Smooth muscle cell (in vitro differentiated cells): ENCODE measurements around the gene KIAA0232. TPM values are rescaled to one million over a fixed set of nuclear protein-coding genes. Genes with fewer than 3 reads are reported as not detected.
A peak's percentile ranks its signal among the peaks of the same experiment; 100 is the strongest.
"Not testable (repeated sequence)": the region's sequence is repeated elsewhere in the genome, so short reads cannot be mapped to it uniquely, and the experiment has no call there.

Experiments used
- DNase-seq: peaks from one replicate; lab custom pipeline; 2025; ENCODE audit not compliant: unreplicated experiment; lab: John Stamatoyannopoulos, UW
- H2AFZ ChIP-seq: fragments of 200-600 bp; sonication (generic); 2 replicates; pipeline ENCODE4 v1.6.0; 2016; ENCODE audit warnings: antibody characterized with exemption, low read depth, mild to moderate bottlenecking
- H3F3A ChIP-seq: fragments of 200-600 bp; sonication (generic); 2 replicates; pipeline ENCODE4 v1.6.0; 2017; ENCODE audit warnings: antibody characterized with exemption, low read depth
- H3K27ac ChIP-seq: fragments of 200-600 bp; sonication (generic); 2 replicates; pipeline ENCODE4 v1.5.1; 2016; ENCODE audit warnings: low read depth, mild to moderate bottlenecking
- H3K27me3 ChIP-seq: fragments of 200-600 bp; sonication (generic); 2 replicates; pipeline ENCODE4 v1.6.1; 2016; ENCODE audit warnings: low read depth, mild to moderate bottlenecking
- H3K36me3 ChIP-seq: fragments of 200-600 bp; sonication (generic); 2 replicates; pipeline ENCODE4 v1.5.1; 2016; ENCODE audit warnings: low read depth
- H3K4me1 ChIP-seq: fragments of 200-600 bp; sonication (generic); 2 replicates; pipeline ENCODE4 v1.5.1; 2016; ENCODE audit warnings: low read depth
- H3K4me2 ChIP-seq: fragments of 200-600 bp; sonication (generic); 2 replicates; pipeline ENCODE4 v1.6.0; 2016; ENCODE audit warnings: mild to moderate bottlenecking
- H3K4me3 ChIP-seq: fragments of 200-600 bp; sonication (generic); 2 replicates; pipeline ENCODE4 v1.5.1; 2016; ENCODE audit warnings: mild to moderate bottlenecking
- H3K79me2 ChIP-seq: fragments of 200-600 bp; sonication (generic); 2 replicates; pipeline ENCODE4 v1.6.0; 2016; ENCODE audit warnings: low read depth, mild to moderate bottlenecking
- H3K9ac ChIP-seq: fragments of 200-600 bp; sonication (generic); 2 replicates; pipeline ENCODE4 v1.6.0; 2016; ENCODE audit warnings: low read depth
- H3K9me3 ChIP-seq: fragments of 200-600 bp; sonication (generic); replicated peaks from 2 replicates; pipeline ENCODE4 v1.5.1; 2016; ENCODE audit warnings: low read depth
- H4K20me1 ChIP-seq: fragments of 200-600 bp; sonication (generic); 2 replicates; pipeline ENCODE4 v1.6.0; 2016; ENCODE audit warnings: low read depth
- WGBS: methylation state at CpG from one replicate; pipeline ENCODE4 v1.1.7; 2016; ENCODE audit warnings: low lambda C conversion rate; 5-methylcytosine and 5-hydroxymethylcytosine counted together
- polyA plus RNA-seq: library from polyadenylated mRNA; unstranded; fragments of >200 nt; fragmentation: Nextera tagmentation; extraction: Ambion mirVana; gene quantifications from 2 replicates; pipeline ENCODE4 v1.2.1, GENCODE V29; 2016
- total RNA-seq: library from RNA; depleted of rRNA; stranded (reverse); fragments of >200 nt; gene quantifications from 2 replicates; pipeline ENCODE4 v1.2.3, GENCODE V29; 2014
- TF ChIP-seq, protein P1 (sequence below): fragments of 200-600 bp; sonication (generic); IDR thresholded peaks from 2 replicates; pipeline ENCODE4 v1.5.1; 2017; ENCODE audit warnings: borderline replicate concordance, mild to moderate bottlenecking, antibody characterized with exemption; ENCODE audit not compliant: insufficient read depth, poor library complexity, severe bottlenecking

KIAA0232 gene
- total and polyA plus RNA-seq, 2 experiments from 2014 or later = 8.4 to 16.6 TPM

GRCh38 chr4:6910340-6910959, 127.9 kb downstream of the KIAA0232 start:
- no peak for DNase-seq
- H3K27me3 ChIP-seq = no peaks in the 10 kb centered on the region
- peaks cover 47% of the 10 kb centered on the region for H4K20me1 ChIP-seq
- H3K9me3 ChIP-seq = no peaks in the 10 kb centered on the region
- H3K79me2 ChIP-seq = peaks cover 2% of the 10 kb centered on the region
- H3K4me3 ChIP-seq = peak overlapping the region; percentile 99
- no peak overlapping the region for H3K27ac ChIP-seq
- H3K9ac ChIP-seq = peak overlapping the region; percentile 47
- H2AFZ ChIP-seq = peak overlapping the region; percentile 18
- no peaks in the 10 kb centered on the region for H3F3A ChIP-seq
- H3K4me2 ChIP-seq = peak overlapping the region; percentile 89
- TF ChIP-seq, protein P1, sequence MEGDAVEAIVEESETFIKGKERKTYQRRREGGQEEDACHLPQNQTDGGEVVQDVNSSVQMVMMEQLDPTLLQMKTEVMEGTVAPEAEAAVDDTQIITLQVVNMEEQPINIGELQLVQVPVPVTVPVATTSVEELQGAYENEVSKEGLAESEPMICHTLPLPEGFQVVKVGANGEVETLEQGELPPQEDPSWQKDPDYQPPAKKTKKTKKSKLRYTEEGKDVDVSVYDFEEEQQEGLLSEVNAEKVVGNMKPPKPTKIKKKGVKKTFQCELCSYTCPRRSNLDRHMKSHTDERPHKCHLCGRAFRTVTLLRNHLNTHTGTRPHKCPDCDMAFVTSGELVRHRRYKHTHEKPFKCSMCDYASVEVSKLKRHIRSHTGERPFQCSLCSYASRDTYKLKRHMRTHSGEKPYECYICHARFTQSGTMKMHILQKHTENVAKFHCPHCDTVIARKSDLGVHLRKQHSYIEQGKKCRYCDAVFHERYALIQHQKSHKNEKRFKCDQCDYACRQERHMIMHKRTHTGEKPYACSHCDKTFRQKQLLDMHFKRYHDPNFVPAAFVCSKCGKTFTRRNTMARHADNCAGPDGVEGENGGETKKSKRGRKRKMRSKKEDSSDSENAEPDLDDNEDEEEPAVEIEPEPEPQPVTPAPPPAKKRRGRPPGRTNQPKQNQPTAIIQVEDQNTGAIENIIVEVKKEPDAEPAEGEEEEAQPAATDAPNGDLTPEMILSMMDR = no peak
- H3K36me3 ChIP-seq = no peaks in the 10 kb centered on the region
- peaks cover 26% of the 10 kb centered on the region for H3K4me1 ChIP-seq
- 23% methylated on average over 30 of the region's 31 CpGs for WGBS

DNA sequence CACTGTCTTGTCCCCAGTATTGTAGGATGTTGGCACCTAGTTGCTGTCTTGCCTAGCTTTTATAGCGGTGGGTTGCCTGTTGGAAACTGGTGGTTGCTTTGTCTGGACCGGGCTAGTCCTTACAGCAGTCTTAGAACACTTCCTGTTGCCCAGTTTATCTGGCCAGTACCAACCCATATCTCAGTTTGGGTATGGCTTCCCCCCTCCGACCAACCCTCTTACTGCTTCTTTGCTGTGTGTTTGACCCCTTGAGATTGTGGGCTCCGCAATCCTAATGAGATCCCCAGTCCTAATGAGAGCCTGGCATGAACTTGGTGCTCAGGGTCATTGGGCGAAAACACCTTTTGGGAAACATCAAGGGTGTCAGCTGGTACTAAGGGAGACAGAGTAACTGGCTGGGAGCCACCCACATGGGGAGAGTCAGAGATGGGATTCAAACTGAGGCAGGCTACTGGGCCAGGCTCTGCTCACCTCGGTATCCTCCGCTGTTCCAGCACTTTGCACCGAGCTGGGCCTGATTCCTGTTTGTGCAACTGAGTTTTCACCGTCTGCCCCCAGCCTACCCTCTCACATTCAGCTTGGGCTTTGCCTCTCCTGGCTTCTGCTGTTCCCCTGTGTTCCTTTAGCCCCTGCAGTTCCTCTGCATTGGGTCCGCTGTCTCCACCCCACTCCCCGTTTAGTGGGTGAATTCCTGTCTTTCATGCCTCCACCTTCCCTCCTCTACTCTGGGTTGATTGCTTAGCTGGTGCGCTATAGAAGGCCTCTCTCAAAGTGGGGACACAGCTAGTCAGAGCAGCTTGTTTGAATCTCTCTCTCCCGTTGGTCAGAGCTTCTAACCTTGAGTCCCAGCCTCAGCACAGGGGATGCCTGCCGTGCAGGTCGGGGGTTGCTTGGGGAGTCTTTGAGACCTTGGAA, 128.7 kb downstream of the KIAA0232 start:
- Histone ChIP-seq H3K27ac (no peak overlapping the region), H2AFZ (no peak overlapping the region), H3K9ac (no peak overlapping the region), H4K20me1 (peaks cover 53% of the 10 kb centered on the region), H3K4me3 (peak overlapping the region; percentile 99), H3F3A (no peaks in the 10 kb centered on the region), H3K4me1 (peaks cover 26% of the 10 kb centered on the region), H3K27me3 (no peaks in the 10 kb centered on the region), H3K4me2 (peak overlapping the region; percentile 89), H3K79me2 (peaks cover 2% of the 10 kb centered on the region), H3K9me3 (no peaks in the 10 kb centered on the region), H3K36me3 (no peaks in the 10 kb centered on the region)
- TF ChIP-seq, protein P1 = no peak
- 93% methylated on average over 15 of the region's 15 CpGs for WGBS
- no peak for DNase-seq

- 86% methylated on average over 10 of the region's 10 CpGs for WGBS
Measured at GRCh38 chr4:6911917-6912316, 129.4 kb downstream of the KIAA0232 start.

DNA sequence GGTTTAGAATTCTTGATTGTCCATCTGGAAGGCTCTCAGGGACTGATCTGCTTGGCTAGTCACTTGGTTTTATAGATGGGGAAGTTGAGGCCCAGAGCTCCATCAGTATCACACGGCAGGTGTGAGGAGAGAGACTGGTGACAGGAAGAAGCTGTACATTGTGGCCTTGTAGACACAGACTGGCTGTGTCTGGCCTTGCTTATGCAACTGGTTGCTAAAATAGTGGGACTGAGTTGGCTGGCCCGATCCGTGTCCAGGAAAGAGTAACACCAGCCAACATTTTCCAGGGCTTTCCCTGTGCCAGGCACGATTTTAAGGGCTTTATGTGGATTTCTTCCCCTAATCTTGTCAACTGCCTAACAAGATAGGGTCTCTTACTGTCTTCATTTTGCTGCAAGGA, 129.9 kb downstream of the KIAA0232 start:
- H3K36me3 ChIP-seq = no peaks in the 10 kb centered on the region
- no peaks in the 10 kb centered on the region for H3K27me3 ChIP-seq
- no peak overlapping the region for H3K4me3 ChIP-seq
- H3K9me3 ChIP-seq = no peaks in the 10 kb centered on the region
- no peak overlapping the region for H2AFZ ChIP-seq
- no peak for DNase-seq
- WGBS = 38% methylated on average over 4 of the region's 4 CpGs
- peaks cover 26% of the 10 kb centered on the region for H3K4me1 ChIP-seq
- H3K9ac ChIP-seq = no peak overlapping the region
- H3F3A ChIP-seq = no peaks in the 10 kb centered on the region
- H3K4me2 ChIP-seq = no peak overlapping the region
- H3K79me2 ChIP-seq = peaks cover 2% of the 10 kb centered on the region
- no peak overlapping the region for H3K27ac ChIP-seq
- TF ChIP-seq, protein P1 = no peak
- H4K20me1 ChIP-seq = peaks cover 65% of the 10 kb centered on the region

More at GRCh38 chr4:6911917-6912316, 129.4 kb downstream of the KIAA0232 start:
- not testable (repeated sequence) for H3K27me3 ChIP-seq, H2AFZ ChIP-seq, H3K27ac ChIP-seq, H3F3A ChIP-seq, H3K79me2 ChIP-seq, H3K36me3 ChIP-seq, H3K9me3 ChIP-seq, H3K4me2 ChIP-seq, H3K4me3 ChIP-seq, H3K9ac ChIP-seq, DNase-seq
- Histone ChIP-seq H4K20me1 (peaks cover 60% of the 10 kb centered on the region), H3K4me1 (peaks cover 26% of the 10 kb centered on the region)
